ENCODE measurements around the gene DDOST.
"Not testable (repeated sequence)": the region's sequence is repeated elsewhere in the genome, so short reads cannot be mapped to it uniquely, and the experiment has no call there.

The DDOST gene

GRCh38 chr1:20693623-20694022 is 32.5 kb upstream of the DDOST start:
- no peak for DNase-seq (ENCODE audit: low read depth in 2 of 3, low spot score in 2 of 3)

- no peak for DNase-seq (ENCODE audit: low read depth in 2 of 3, low spot score in 2 of 3)
Observed at GRCh38 chr1:20691872-20692271, 30.7 kb upstream of the DDOST start.

GRCh38 chr1:20689645-20690056 is 28.5 kb upstream of the DDOST start:
- no peak for DNase-seq (ENCODE audit: low read depth in 2 of 3, low spot score in 2 of 3)

- no peak for DNase-seq (ENCODE audit: low read depth in 2 of 3, low spot score in 2 of 3)
Observed at GRCh38 chr1:20686883-20687725, 25.9 kb upstream of the DDOST start.

GRCh38 chr1:20685741-20686140 is 24.6 kb upstream of the DDOST start:
- no peak for DNase-seq (ENCODE audit: low read depth in 2 of 3, low spot score in 2 of 3)

GRCh38 chr1:20685099-20685662 is 24.0 kb upstream of the DDOST start:
- DNase-seq (ENCODE audit: low read depth in 2 of 3, low spot score in 2 of 3): no peak

GRCh38 chr1:20684651-20685050 is 23.5 kb upstream of the DDOST start:
- DNase-seq (ENCODE audit: low read depth in 2 of 3, low spot score in 2 of 3): no peak

- DNase-seq (ENCODE audit: low read depth in 2 of 3, low spot score in 2 of 3): no peak
Observed at GRCh38 chr1:20684050-20684620, 23.0 kb upstream of the DDOST start.

GRCh38 chr1:20683614-20684013 is 22.4 kb upstream of the DDOST start:
- DNase-seq (ENCODE audit: low read depth in 2 of 3, low spot score in 2 of 3): no peak

GRCh38 chr1:20682571-20683236 is 21.5 kb upstream of the DDOST start:
- DNase-seq (ENCODE audit: low read depth in 2 of 3, low spot score in 2 of 3): no peak

GRCh38 chr1:20681999-20682398 is 20.8 kb upstream of the DDOST start:
- DNase-seq (ENCODE audit: low read depth in 2 of 3, low spot score in 2 of 3): no peak

GRCh38 chr1:20680269-20680668 is 19.1 kb upstream of the DDOST start:
- no peak for DNase-seq (ENCODE audit: low read depth in 2 of 3, low spot score in 2 of 3)

GRCh38 chr1:20678599-20678998 is 17.4 kb upstream of the DDOST start:
- DNase-seq (ENCODE audit: low read depth in 2 of 3, low spot score in 2 of 3): no peak

GRCh38 chr1:20673626-20674025 is 12.5 kb upstream of the DDOST start:
- DNase-seq (ENCODE audit: low read depth in 2 of 3, low spot score in 2 of 3): not testable (repeated sequence)

GRCh38 chr1:20672265-20672632 is 11.1 kb upstream of the DDOST start:
- DNase-seq (ENCODE audit: low read depth in 2 of 3, low spot score in 2 of 3): no peak

GRCh38 chr1:20670936-20671335 is 9.8 kb upstream of the DDOST start:
- DNase-seq (ENCODE audit: low read depth in 2 of 3, low spot score in 2 of 3): no peak

- DNase-seq (ENCODE audit: low read depth in 2 of 3, low spot score in 2 of 3): no peak
Observed at GRCh38 chr1:20668581-20668980, 7.4 kb upstream of the DDOST start.

- DNase-seq (ENCODE audit: low read depth in 2 of 3, low spot score in 2 of 3): no peak
Observed at GRCh38 chr1:20666804-20667203, 5.6 kb upstream of the DDOST start.

- no peak for DNase-seq (ENCODE audit: low read depth in 2 of 3, low spot score in 2 of 3)
Observed at GRCh38 chr1:20666146-20666545, 5.0 kb upstream of the DDOST start.

GRCh38 chr1:20665726-20666125 is 4.6 kb upstream of the DDOST start:
- no peak for DNase-seq (ENCODE audit: low read depth in 2 of 3, low spot score in 2 of 3)

GRCh38 chr1:20663969-20664715 is 3.0 kb upstream of the DDOST start:
- no peak for DNase-seq (ENCODE audit: low read depth in 2 of 3, low spot score in 2 of 3)

Measured in activated CD8-positive, alpha-beta memory T cell treated with anti-CD3 and anti-CD28 coated beads for 48 hours (primary cell).